ENCODE data around the gene CHST6. TPM values are rescaled to one million over a fixed set of nuclear protein-coding genes. Genes with fewer than 3 reads are reported as not detected.

The CHST6 gene
- total and polyA plus RNA-seq, 3 donors from 2014 or later = 1.1 to 9.4 (median 6.1) TPM

DNA sequence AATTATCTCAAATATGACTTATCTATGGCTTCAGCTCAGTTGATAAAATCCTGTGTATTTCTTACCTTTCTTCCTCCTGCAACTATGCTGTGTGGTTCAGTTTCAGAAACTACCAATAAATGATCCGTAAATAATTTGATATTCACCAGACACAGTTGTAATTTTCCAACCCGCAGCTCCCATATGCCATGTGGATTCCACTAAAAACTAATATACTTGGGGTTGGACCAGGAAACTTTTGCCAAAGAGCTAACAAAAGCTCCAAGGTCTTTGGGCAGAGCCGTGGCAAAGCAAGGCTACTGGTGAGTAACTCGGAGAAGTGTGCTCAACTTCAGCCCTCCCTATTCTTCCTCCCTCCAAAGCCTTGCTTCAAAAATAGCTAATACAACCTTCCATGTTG lies 2.3 kb upstream of the CHST6 start:
- Histone ChIP-seq H3K27me3 (no peaks in the 10 kb centered on the region), H3K36me3 (ENCODE audit: low read depth, missing control alignments) (no peaks in the 10 kb centered on the region), H3K9me3 (no peaks in the 10 kb centered on the region), H3K4me3 (no peak overlapping the region), H3K27ac (no peak overlapping the region), H3K4me1 (no peaks in the 10 kb centered on the region)
- TF ChIP-seq POLR2A (IDR thresholded peaks at IDR 0.05) = no peak
- TF ChIP-seq, protein P1, sequence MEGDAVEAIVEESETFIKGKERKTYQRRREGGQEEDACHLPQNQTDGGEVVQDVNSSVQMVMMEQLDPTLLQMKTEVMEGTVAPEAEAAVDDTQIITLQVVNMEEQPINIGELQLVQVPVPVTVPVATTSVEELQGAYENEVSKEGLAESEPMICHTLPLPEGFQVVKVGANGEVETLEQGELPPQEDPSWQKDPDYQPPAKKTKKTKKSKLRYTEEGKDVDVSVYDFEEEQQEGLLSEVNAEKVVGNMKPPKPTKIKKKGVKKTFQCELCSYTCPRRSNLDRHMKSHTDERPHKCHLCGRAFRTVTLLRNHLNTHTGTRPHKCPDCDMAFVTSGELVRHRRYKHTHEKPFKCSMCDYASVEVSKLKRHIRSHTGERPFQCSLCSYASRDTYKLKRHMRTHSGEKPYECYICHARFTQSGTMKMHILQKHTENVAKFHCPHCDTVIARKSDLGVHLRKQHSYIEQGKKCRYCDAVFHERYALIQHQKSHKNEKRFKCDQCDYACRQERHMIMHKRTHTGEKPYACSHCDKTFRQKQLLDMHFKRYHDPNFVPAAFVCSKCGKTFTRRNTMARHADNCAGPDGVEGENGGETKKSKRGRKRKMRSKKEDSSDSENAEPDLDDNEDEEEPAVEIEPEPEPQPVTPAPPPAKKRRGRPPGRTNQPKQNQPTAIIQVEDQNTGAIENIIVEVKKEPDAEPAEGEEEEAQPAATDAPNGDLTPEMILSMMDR (IDR thresholded peaks at IDR 0.05) = no peak
- intact Hi-C loops (cut with DNase I; ENCODE audit: low total_unique reads) = no loop called here
- WGBS, 2 donors = 67 to 70% methylated on average over 4 of the region's 4 CpGs
- DNase-seq = no peak

DNA sequence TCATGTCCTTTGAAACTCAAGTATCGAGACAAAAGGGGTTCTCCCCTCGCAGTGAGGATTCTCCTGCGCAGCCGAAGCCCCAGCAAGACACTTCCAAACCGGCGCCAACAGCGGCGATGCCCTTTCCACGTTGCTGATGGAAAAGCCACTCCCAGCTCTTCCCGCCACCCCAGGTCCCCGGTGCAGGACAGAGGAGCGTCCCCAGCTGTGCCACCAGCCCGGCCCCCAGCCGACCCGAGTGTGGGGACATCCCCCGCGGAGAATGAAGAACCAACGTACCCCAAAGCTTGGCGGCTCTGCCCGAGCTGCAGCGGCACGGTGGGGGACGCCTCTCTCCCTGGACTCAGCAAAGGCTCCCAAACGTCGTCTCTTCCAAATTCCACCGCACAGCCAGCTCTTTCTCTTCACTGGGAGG lies 573 bp downstream of the CHST6 start:
- intact Hi-C loops (cut with DNase I; ENCODE audit: low total_unique reads) = no loop called here
- no peak for DNase-seq
- H3K27ac ChIP-seq = no peak overlapping the region

DNA sequence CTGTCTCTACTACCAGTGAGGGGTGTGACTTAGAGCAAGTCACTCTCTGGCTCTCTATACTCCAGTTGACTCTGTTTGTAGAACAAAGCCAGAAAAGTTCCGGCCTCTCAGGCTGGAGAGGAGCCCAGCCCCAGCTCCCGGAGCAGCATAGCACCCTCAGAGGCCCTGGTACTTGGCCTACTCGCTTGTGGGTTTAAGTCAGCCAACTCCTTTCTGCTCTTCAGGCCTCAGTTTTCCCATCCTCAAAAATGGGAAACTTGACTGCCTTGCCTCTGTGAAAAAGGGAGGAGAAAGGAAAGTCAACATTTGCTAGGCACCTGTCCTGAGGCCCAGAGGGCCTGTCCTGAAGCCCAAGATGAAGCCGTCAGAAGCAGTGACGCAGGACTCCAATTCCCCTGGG lies 1.1 kb downstream of the CHST6 start:
- DNase-seq = no peak
- Histone ChIP-seq H3K9me3 (no peaks in the 10 kb centered on the region), H3K4me3 (peak overlapping the region in 1 of 2 donors; percentile 30), H3K27ac (no peak overlapping the region), H3K36me3 (ENCODE audit: low read depth, missing control alignments) (no peaks in the 10 kb centered on the region), H3K27me3 (no peaks in the 10 kb centered on the region), H3K4me1 (no peaks in the 10 kb centered on the region)
- WGBS, 2 donors = 38 to 50% methylated on average over 5 of the region's 5 CpGs
- TF ChIP-seq, protein P1 (IDR thresholded peaks at IDR 0.05) = no peak
- no peak for TF ChIP-seq POLR2A (IDR thresholded peaks at IDR 0.05)
- intact Hi-C loops (cut with DNase I; ENCODE audit: low total_unique reads) = no loop called here

More for the DNA sequence above, 573 bp downstream of the CHST6 start:
- Histone ChIP-seq H3K36me3 (ENCODE audit: low read depth, missing control alignments) (no peaks in the 10 kb centered on the region), H3K27me3 (no peaks in the 10 kb centered on the region), H3K4me1 (no peaks in the 10 kb centered on the region), H3K4me3 (peak overlapping the region; percentile 30 to 39), H3K9me3 (no peaks in the 10 kb centered on the region)
- no peak for TF ChIP-seq POLR2A (IDR thresholded peaks at IDR 0.05)
- TF ChIP-seq, protein P1 (IDR thresholded peaks at IDR 0.05) = no peak
- WGBS, 2 donors = 3 to 7% methylated on average over 13 to 26 of the region's 26 CpGs

DNA sequence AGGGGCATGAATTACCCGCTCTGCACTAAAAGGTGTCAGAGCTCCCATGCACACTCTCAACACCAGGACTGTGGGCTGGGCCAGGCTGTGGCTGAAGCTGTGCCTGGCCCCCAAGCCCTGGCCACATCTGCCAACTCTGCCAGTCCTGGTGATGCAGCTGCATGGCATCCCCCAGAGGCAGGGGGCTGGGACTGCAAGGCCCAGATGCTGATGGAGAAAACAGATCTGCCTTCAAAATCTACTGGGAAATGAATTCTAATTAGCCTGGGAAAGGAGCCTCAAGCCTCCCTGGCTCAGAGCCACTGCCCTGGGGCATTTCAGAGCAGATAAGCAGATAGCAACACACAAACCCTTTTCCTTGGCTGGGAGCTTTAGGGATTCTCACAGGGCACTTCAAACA lies 3.4 kb downstream of the CHST6 start:
- intact Hi-C loops (cut with DNase I; ENCODE audit: low total_unique reads) = no loop called here
- no peaks in the 10 kb centered on the region for H3K9me3 ChIP-seq
- H3K36me3 ChIP-seq (ENCODE audit: low read depth, missing control alignments) = no peaks in the 10 kb centered on the region
- WGBS, 2 donors = 93% methylated on average over 1 of the region's 1 CpG; no CpG with 5 or more reads in 1 of the 2 donors
- TF ChIP-seq, protein P1 (IDR thresholded peaks at IDR 0.05) = no peak
- no peak for TF ChIP-seq POLR2A (IDR thresholded peaks at IDR 0.05)
- H3K4me3 ChIP-seq = no peak overlapping the region
- no peak overlapping the region for H3K27ac ChIP-seq
- H3K4me1 ChIP-seq = peaks cover 4% of the 10 kb centered on the region
- H3K27me3 ChIP-seq = no peaks in the 10 kb centered on the region
- no peak for DNase-seq

DNA sequence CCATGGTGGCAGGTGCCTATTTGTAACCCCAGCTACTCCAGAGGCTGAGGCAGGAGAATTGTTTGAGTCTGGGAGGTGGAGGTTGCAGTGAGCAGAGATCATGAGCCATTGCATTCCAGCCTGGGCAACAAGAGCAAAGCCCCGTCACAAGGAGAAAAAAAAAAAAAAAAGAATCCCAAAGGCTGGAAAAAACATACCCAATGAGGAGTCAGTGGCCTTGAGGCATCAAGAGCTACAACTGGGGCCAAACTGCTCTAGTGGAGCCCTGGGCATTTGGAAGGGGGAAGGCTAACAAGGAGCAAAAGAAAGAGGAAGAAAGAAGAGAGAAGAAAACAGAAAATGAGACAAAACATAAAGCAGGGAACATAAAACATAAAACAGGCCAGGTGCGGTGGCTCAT lies 6.9 kb downstream of the CHST6 start:
- H3K27me3 ChIP-seq = no peaks in the 10 kb centered on the region
- intact Hi-C loops (cut with DNase I; ENCODE audit: low total_unique reads) = no loop called here
- H3K9me3 ChIP-seq = no peaks in the 10 kb centered on the region
- WGBS, 2 donors = 72 to 76% methylated on average over 2 of the region's 2 CpGs
- TF ChIP-seq, protein P1 (IDR thresholded peaks at IDR 0.05) = no peak
- TF ChIP-seq POLR2A (IDR thresholded peaks at IDR 0.05) = no peak
- DNase-seq = no peak
- no peaks in the 10 kb centered on the region for H3K36me3 ChIP-seq (ENCODE audit: low read depth, missing control alignments)
- H3K27ac ChIP-seq = no peak overlapping the region
- H3K4me3 ChIP-seq = no peak overlapping the region
- H3K4me1 ChIP-seq = peaks cover 4% of the 10 kb centered on the region
